ENCODE data around the gene CPSF4.

- TF ChIP-seq TAF1 (IDR thresholded peaks at IDR 0.05; ENCODE audit: low read depth) (no peak), EP300 (IDR thresholded peaks at IDR 0.05; ENCODE audit: borderline replicate concordance) (no peak), USF1 (IDR thresholded peaks at IDR 0.05) (no peak), YY1 (IDR thresholded peaks at IDR 0.05; ENCODE audit: low read depth) (no peak)
- TF ChIP-seq, protein P1, sequence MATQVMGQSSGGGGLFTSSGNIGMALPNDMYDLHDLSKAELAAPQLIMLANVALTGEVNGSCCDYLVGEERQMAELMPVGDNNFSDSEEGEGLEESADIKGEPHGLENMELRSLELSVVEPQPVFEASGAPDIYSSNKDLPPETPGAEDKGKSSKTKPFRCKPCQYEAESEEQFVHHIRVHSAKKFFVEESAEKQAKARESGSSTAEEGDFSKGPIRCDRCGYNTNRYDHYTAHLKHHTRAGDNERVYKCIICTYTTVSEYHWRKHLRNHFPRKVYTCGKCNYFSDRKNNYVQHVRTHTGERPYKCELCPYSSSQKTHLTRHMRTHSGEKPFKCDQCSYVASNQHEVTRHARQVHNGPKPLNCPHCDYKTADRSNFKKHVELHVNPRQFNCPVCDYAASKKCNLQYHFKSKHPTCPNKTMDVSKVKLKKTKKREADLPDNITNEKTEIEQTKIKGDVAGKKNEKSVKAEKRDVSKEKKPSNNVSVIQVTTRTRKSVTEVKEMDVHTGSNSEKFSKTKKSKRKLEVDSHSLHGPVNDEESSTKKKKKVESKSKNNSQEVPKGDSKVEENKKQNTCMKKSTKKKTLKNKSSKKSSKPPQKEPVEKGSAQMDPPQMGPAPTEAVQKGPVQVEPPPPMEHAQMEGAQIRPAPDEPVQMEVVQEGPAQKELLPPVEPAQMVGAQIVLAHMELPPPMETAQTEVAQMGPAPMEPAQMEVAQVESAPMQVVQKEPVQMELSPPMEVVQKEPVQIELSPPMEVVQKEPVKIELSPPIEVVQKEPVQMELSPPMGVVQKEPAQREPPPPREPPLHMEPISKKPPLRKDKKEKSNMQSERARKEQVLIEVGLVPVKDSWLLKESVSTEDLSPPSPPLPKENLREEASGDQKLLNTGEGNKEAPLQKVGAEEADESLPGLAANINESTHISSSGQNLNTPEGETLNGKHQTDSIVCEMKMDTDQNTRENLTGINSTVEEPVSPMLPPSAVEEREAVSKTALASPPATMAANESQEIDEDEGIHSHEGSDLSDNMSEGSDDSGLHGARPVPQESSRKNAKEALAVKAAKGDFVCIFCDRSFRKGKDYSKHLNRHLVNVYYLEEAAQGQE (IDR thresholded peaks at IDR 0.05; ENCODE audit: low read depth), result no peak
Observed at GRCh38 chr7:99420213-99420612, 18.5 kb upstream of the CPSF4 start.
